HL-60 (cell line): ENCODE data around the gene SORCS2.

Source experiments
- DNase-seq, 2 experiments: peaks; one replicate each; pipeline ENCODE4 v3.0.0-alpha.2; 2010 to 2020; ENCODE audit warnings: low read depth in 1 of 2, low spot score in 1 of 2
- H3K27ac ChIP-seq: fragments of 250-450 bp; sonication (Bioruptor Pico); replicated peaks from 2 replicates; pipeline ENCODE4 v1.5.1; 2020; ENCODE audit warnings: mild to moderate bottlenecking, moderate library complexity
- H3K27me3 ChIP-seq: fragments of 250-450 bp; sonication (Bioruptor Pico); 2 replicates; pipeline ENCODE4 v1.5.1; 2021; ENCODE audit warnings: mild to moderate bottlenecking, moderate library complexity; ENCODE audit not compliant: insufficient read depth, poor library complexity, severe bottlenecking
- H3K4me3 ChIP-seq: replicated peaks from 2 replicates; pipeline ENCODE4 v1.5.1; 2011; ENCODE audit warnings: mild to moderate bottlenecking, control low read depth, low read length; ENCODE audit not compliant: insufficient read depth
- CTCF ChIP-seq: IDR thresholded peaks from one replicate; pipeline ENCODE4 v1.5.1; 2011; ENCODE audit warnings: low read length, control low read depth, inconsistent platforms; ENCODE audit not compliant: insufficient read depth
- GABPA ChIP-seq: IDR thresholded peaks from 2 replicates; pipeline ENCODE4 v1.6.1; 2012; ENCODE audit warnings: low read depth
- POLR2AphosphoS5 ChIP-seq: IDR thresholded peaks from 2 replicates; pipeline ENCODE4 v1.6.1; 2012; ENCODE audit warnings: low read depth
- REST ChIP-seq: IDR thresholded peaks from 2 replicates; pipeline ENCODE4 v1.6.1; 2012; ENCODE audit warnings: low read depth; ENCODE audit not compliant: insufficient replicate concordance
- SPI1 ChIP-seq: IDR thresholded peaks from 2 replicates; pipeline ENCODE4 v1.6.1; 2012; ENCODE audit warnings: low read depth, mild to moderate bottlenecking, borderline replicate concordance

Gene SORCS2

GRCh38 chr4:7626531-7626930 is 434.2 kb downstream of the SORCS2 start:
- Histone ChIP-seq H3K27ac (no peak overlapping the region), H3K27me3 (no peaks in the 10 kb centered on the region), H3K4me3 (no peak overlapping the region)
- no peak for DNase-seq
- TF ChIP-seq SPI1 = no peak
- TF ChIP-seq REST = no peak

GRCh38 chr4:7627251-7628250 is 435.2 kb downstream of the SORCS2 start:
- Histone ChIP-seq H3K27me3 (no peaks in the 10 kb centered on the region), H3K27ac (no peak overlapping the region), H3K4me3 (no peak overlapping the region)
- no peak for DNase-seq
- TF ChIP-seq GABPA = no peak
- TF ChIP-seq SPI1 = no peak
- TF ChIP-seq REST = no peak
- no peak for TF ChIP-seq CTCF
- no peak for TF ChIP-seq POLR2AphosphoS5

GRCh38 chr4:7628432-7628831 is 436.1 kb downstream of the SORCS2 start:
- Histone ChIP-seq H3K27me3 (no peaks in the 10 kb centered on the region), H3K27ac (no peak overlapping the region), H3K4me3 (no peak overlapping the region)
- TF ChIP-seq POLR2AphosphoS5 (no peak), CTCF (no peak), REST (no peak), SPI1 (no peak), GABPA (no peak)
- no peak for DNase-seq
